CD4-positive, alpha-beta T cell (primary cell): ENCODE data around the gene YY1. TPM values are rescaled to one million over a fixed set of nuclear protein-coding genes. Genes with fewer than 3 reads are reported as not detected.
A peak's percentile ranks its signal among the peaks of the same experiment; 100 is the strongest.
"Not testable (repeated sequence)": the region's sequence is repeated elsewhere in the genome, so short reads cannot be mapped to it uniquely, and the experiment has no call there.

Experiments
- ATAC-seq: fragments of 200-7000 bp; cut with Tn5 transposase; one replicate; pipeline ENCODE4 v1.10.0; 2022; ENCODE audit warnings: mild to moderate bottlenecking; ENCODE audit not compliant: poor library complexity
- CTCF ChIA-PET: fragments of 350-600 bp; sonication (Branson Sonifier 250); formaldehyde crosslinking; loops from one replicate; lab custom pipeline; 2021; ENCODE audit warnings: antibody characterized with exemption, inconsistent platforms; lab: Charles Lee
- POLR2A ChIA-PET: fragments of 350-600 bp; sonication (Branson Sonifier 250); formaldehyde crosslinking; loops from one replicate; lab custom pipeline; 2021; ENCODE audit warnings: antibody characterized with exemption, inconsistent platforms; lab: Charles Lee
- DNase-seq, 14 experiments: peaks; one replicate each; pipeline ENCODE4 v3.0.0-alpha.2; 2013 to 2020; ENCODE audit warnings: mixed read lengths in 2 of 14
- H3K27ac ChIP-seq, 2 donors: one replicate each; pipeline versions ENCODE4 v1.5.1 to v1.7.0; 2013; ENCODE audit warnings: low read length in 2 of 2, low read depth in 1 of 2, mild to moderate bottlenecking in 1 of 2
- H3K27me3 ChIP-seq, 2 experiments: 1 replicate in 1 of 2; 2 replicates in 1 of 2; pipeline versions ENCODE4 v1.6.1 to v1.7.0; 2013; ENCODE audit warnings: low read length in 2 of 2, control low read depth in 1 of 2, mild to moderate bottlenecking in 1 of 2, moderate library complexity in 1 of 2; ENCODE audit not compliant: insufficient read depth in 2 of 2, control insufficient read depth in 1 of 2
- H3K36me3 ChIP-seq: one replicate; pipeline ENCODE4 v1.6.1; 2013; ENCODE audit warnings: low read length, control low read depth; ENCODE audit not compliant: insufficient read depth
- H3K4me1 ChIP-seq: one replicate; pipeline ENCODE4 v1.6.1; 2013; ENCODE audit warnings: low read length, control low read depth; ENCODE audit not compliant: insufficient read depth
- H3K4me3 ChIP-seq: one replicate; pipeline ENCODE4 v1.5.1; 2013; ENCODE audit warnings: mild to moderate bottlenecking, low read length, moderate library complexity
- H3K9me3 ChIP-seq, 2 experiments: 1 replicate in 1 of 2; 2 replicates in 1 of 2; pipeline versions ENCODE4 v1.6.1 to v1.7.0; 2013; ENCODE audit warnings: low read length in 2 of 2, mild to moderate bottlenecking in 2 of 2, control low read depth in 1 of 2, moderate library complexity in 1 of 2; ENCODE audit not compliant: control insufficient read depth in 1 of 2, insufficient read depth in 1 of 2
- H3K27ac Mint-ChIP-seq: one replicate; pipeline ENCODE4 v1.8.0; 2020; ENCODE audit warnings: mixed read lengths
- H3K27me3 Mint-ChIP-seq: one replicate; pipeline ENCODE4 v1.8.0; 2021; ENCODE audit warnings: mixed read lengths
- H3K36me3 Mint-ChIP-seq: one replicate; pipeline ENCODE4 v1.8.0; 2021; ENCODE audit warnings: low read depth, mixed read lengths
- H3K4me1 Mint-ChIP-seq: one replicate; pipeline ENCODE4 v1.8.0; 2021; ENCODE audit warnings: low read depth, mixed read lengths
- H3K4me3 Mint-ChIP-seq: one replicate; pipeline ENCODE4 v1.8.0; 2020; ENCODE audit warnings: mild to moderate bottlenecking, mixed read lengths
- H3K9me3 Mint-ChIP-seq: one replicate; pipeline ENCODE4 v1.8.0; 2020; ENCODE audit warnings: mixed read lengths
- CTCF ChIP-seq: fragments of 200-600 bp; IDR thresholded peaks from one replicate; pipeline ENCODE4 v1.8.0; 2022; ENCODE audit warnings: antibody characterized with exemption, mild to moderate bottlenecking
- intact Hi-C, 2 experiments: fragments of 100-400 bp; cut with DNase I in 1 of 2; cut with micrococcal nuclease in 1 of 2; formaldehyde crosslinking; loops; one replicate each; pipeline versions ENCODE4 v1.15.1 to v1.9.0; 2023 to 2025; cut with DNase I, micrococcal nuclease
- total RNA-seq, 174 experiments: library from RNA in 2 of 174; stranded (reverse) in 2 of 174; gene quantifications; one replicate each; pipeline ENCODE4 v1.2.3 and lab custom pipeline; 2021 to 2026

YY1 gene
- total RNA-seq, 2 experiments from 2014 or later, result 68.9 to 70.4 TPM

GRCh38 chr14:100306998-100307765 lies 68.2 kb downstream of the YY1 start:
- no peaks in the 10 kb centered on the region for H3K9me3 Mint-ChIP-seq
- H3K27ac ChIP-seq, result no peak overlapping the region
- peak overlapping the region; percentile 84 for H3K4me3 Mint-ChIP-seq
- H3K27me3 Mint-ChIP-seq, result peaks cover 10% of the 10 kb centered on the region
- no peak for TF ChIP-seq CTCF
- no peaks in the 10 kb centered on the region for H3K9me3 ChIP-seq
- H3K36me3 ChIP-seq, result no peaks in the 10 kb centered on the region
- POLR2A ChIA-PET, result no interaction called here
- H3K4me1 Mint-ChIP-seq, result peaks cover 9% of the 10 kb centered on the region
- H3K27me3 ChIP-seq, result peaks cover 4 to 6% of the 10 kb centered on the region in 2 experiments
- H3K27ac Mint-ChIP-seq, result no peak overlapping the region
- H3K4me3 ChIP-seq, result peak overlapping the region; percentile 57
- no peaks in the 10 kb centered on the region for H3K36me3 Mint-ChIP-seq
- DNase-seq, result peak in 2 of 14 experiments; percentile 8 to 20
- peaks cover 29% of the 10 kb centered on the region for H3K4me1 ChIP-seq
- CTCF ChIA-PET, result no interaction called here
- no peak for ATAC-seq
- intact Hi-C loops, result loop anchor here in 1 of 2 experiments (5.0 kb wide), 1 partner anchor 65 kb away; no protein-coding TSS in a partner anchor

GRCh38 chr14:100307766-100308426 lies 69.0 kb downstream of the YY1 start:
- H3K4me3 ChIP-seq, result no peak overlapping the region
- H3K9me3 Mint-ChIP-seq, result no peaks in the 10 kb centered on the region

GRCh38 chr14:100308427-100308792 lies 69.5 kb downstream of the YY1 start:
- intact Hi-C loops, result loop anchor here in 1 of 2 experiments (5.0 kb wide), 1 partner anchor 64 kb away; no protein-coding TSS in a partner anchor
- CTCF ChIA-PET, result not testable (repeated sequence)

More at GRCh38 chr14:100307766-100308426, 69.0 kb downstream of the YY1 start:
- Histone ChIP-seq H3K9me3 (no peaks in the 10 kb centered on the region), H3K27me3 (peaks cover 4 to 6% of the 10 kb centered on the region in 2 experiments), H3K4me1 (peaks cover 29% of the 10 kb centered on the region), H3K27ac (no peak overlapping the region), H3K36me3 (no peaks in the 10 kb centered on the region)
- Mint-ChIP-seq H3K27ac (no peak overlapping the region), H3K36me3 (no peaks in the 10 kb centered on the region), H3K4me3 (peak overlapping the region; percentile 84), H3K4me1 (peaks cover 9% of the 10 kb centered on the region), H3K27me3 (peaks cover 10% of the 10 kb centered on the region)
- TF ChIP-seq CTCF, result no peak
- CTCF ChIA-PET, result no interaction called here
- POLR2A ChIA-PET, result no interaction called here
- DNase-seq (no peak), ATAC-seq (no peak)
- intact Hi-C loops, result loop anchor here in 1 of 2 experiments (5.0 kb wide), 1 partner anchor 64 kb away; no protein-coding TSS in a partner anchor

More at GRCh38 chr14:100308427-100308792, 69.5 kb downstream of the YY1 start:
- H3K4me1 Mint-ChIP-seq, ATAC-seq, POLR2A ChIA-PET, H3K27ac ChIP-seq, H3K27me3 ChIP-seq, H3K4me3 ChIP-seq, H3K9me3 ChIP-seq, H3K27ac Mint-ChIP-seq, H3K36me3 ChIP-seq, H3K9me3 Mint-ChIP-seq, H3K36me3 Mint-ChIP-seq, DNase-seq: not testable (repeated sequence)
- Mint-ChIP-seq H3K27me3 (peaks cover 10% of the 10 kb centered on the region), H3K4me3 (peak overlapping the region; percentile 47)
- peaks cover 29% of the 10 kb centered on the region for H3K4me1 ChIP-seq
